Measurements from ENCODE around the gene TRIM38.
"Not testable (repeated sequence)": the region's sequence is repeated elsewhere in the genome, so short reads cannot be mapped to it uniquely, and the experiment has no call there.

GRCh38 chr6:26014386-26014785 is 51.8 kb downstream of the TRIM38 start:
- TF ChIP-seq, protein P1, sequence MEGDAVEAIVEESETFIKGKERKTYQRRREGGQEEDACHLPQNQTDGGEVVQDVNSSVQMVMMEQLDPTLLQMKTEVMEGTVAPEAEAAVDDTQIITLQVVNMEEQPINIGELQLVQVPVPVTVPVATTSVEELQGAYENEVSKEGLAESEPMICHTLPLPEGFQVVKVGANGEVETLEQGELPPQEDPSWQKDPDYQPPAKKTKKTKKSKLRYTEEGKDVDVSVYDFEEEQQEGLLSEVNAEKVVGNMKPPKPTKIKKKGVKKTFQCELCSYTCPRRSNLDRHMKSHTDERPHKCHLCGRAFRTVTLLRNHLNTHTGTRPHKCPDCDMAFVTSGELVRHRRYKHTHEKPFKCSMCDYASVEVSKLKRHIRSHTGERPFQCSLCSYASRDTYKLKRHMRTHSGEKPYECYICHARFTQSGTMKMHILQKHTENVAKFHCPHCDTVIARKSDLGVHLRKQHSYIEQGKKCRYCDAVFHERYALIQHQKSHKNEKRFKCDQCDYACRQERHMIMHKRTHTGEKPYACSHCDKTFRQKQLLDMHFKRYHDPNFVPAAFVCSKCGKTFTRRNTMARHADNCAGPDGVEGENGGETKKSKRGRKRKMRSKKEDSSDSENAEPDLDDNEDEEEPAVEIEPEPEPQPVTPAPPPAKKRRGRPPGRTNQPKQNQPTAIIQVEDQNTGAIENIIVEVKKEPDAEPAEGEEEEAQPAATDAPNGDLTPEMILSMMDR (IDR thresholded peaks at IDR 0.05; ENCODE audit: poor library complexity, severe bottlenecking): not testable (repeated sequence)
- TF ChIP-seq EP300 (conservative IDR thresholded peaks at IDR 0.05; ENCODE audit: poor library complexity, severe bottlenecking); EZH2 (IDR thresholded peaks at IDR 0.05; ENCODE audit: borderline replicate concordance, insufficient read depth, low read length, poor library complexity, severe bottlenecking); POLR2AphosphoS5 (IDR thresholded peaks at IDR 0.05); RAD21 (conservative IDR thresholded peaks at IDR 0.05); TAF1 (IDR thresholded peaks at IDR 0.05; ENCODE audit: low read depth): not testable (repeated sequence)
- TF ChIP-seq, protein P2, sequence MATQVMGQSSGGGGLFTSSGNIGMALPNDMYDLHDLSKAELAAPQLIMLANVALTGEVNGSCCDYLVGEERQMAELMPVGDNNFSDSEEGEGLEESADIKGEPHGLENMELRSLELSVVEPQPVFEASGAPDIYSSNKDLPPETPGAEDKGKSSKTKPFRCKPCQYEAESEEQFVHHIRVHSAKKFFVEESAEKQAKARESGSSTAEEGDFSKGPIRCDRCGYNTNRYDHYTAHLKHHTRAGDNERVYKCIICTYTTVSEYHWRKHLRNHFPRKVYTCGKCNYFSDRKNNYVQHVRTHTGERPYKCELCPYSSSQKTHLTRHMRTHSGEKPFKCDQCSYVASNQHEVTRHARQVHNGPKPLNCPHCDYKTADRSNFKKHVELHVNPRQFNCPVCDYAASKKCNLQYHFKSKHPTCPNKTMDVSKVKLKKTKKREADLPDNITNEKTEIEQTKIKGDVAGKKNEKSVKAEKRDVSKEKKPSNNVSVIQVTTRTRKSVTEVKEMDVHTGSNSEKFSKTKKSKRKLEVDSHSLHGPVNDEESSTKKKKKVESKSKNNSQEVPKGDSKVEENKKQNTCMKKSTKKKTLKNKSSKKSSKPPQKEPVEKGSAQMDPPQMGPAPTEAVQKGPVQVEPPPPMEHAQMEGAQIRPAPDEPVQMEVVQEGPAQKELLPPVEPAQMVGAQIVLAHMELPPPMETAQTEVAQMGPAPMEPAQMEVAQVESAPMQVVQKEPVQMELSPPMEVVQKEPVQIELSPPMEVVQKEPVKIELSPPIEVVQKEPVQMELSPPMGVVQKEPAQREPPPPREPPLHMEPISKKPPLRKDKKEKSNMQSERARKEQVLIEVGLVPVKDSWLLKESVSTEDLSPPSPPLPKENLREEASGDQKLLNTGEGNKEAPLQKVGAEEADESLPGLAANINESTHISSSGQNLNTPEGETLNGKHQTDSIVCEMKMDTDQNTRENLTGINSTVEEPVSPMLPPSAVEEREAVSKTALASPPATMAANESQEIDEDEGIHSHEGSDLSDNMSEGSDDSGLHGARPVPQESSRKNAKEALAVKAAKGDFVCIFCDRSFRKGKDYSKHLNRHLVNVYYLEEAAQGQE (IDR thresholded peaks at IDR 0.05; ENCODE audit: borderline replicate concordance): not testable (repeated sequence)

Data from neural cell (in vitro differentiated cells).